ENCODE results near the gene IGSF3. TPM values are rescaled to one million over a fixed set of nuclear protein-coding genes. Genes with fewer than 3 reads are reported as not detected.
"Not testable (repeated sequence)": the region's sequence is repeated elsewhere in the genome, so short reads cannot be mapped to it uniquely, and the experiment has no call there.

Gene IGSF3
- total and polyA plus RNA-seq, 2 of the 8 experiments (the other 6 are each of a cell fraction or from before 2014, with no cell fraction given): 30.0 to 32.2 TPM

- H3K27me3 ChIP-seq (replicated peaks in 1 of 4; ENCODE audit: control insufficient read depth in 3 of 4, extremely low read depth in 1 of 4, insufficient read depth in 3 of 4, low read length in 3 of 4); H2BK15ac ChIP-seq (ENCODE audit: low read length); H2BK12ac ChIP-seq (ENCODE audit: low read depth, low read length); H3K18ac ChIP-seq (ENCODE audit: extremely low read depth, low read length); H3K9me3 ChIP-seq (ENCODE audit: insufficient read depth in 2 of 2, low read depth in 1 of 2, low read length in 1 of 2); H3K4me3 ChIP-seq (ENCODE audit: extremely low read depth in 1 of 4, insufficient read depth in 2 of 4, low read depth in 3 of 4, low read length in 4 of 4); H3K23me2 ChIP-seq (ENCODE audit: low read depth, low read length); H2AFZ ChIP-seq (ENCODE audit: low read length); H3K9ac ChIP-seq (replicated peaks in 1 of 4; ENCODE audit: extremely low read depth in 1 of 4, low read depth in 3 of 4, low read length in 3 of 4); H4K20me1 ChIP-seq (replicated peaks in 1 of 2; ENCODE audit: control insufficient read depth in 1 of 2, insufficient read depth in 2 of 2, low read length in 2 of 2); DNase-seq (ENCODE audit: low read depth in 1 of 2, low spot score in 2 of 2); H2BK20ac ChIP-seq (ENCODE audit: low read length); H3K56ac ChIP-seq (replicated peaks; ENCODE audit: insufficient read length, low read depth, low read length); H3K4ac ChIP-seq (replicated peaks; ENCODE audit: insufficient read length, low read depth, low read length); H3K4me2 ChIP-seq (ENCODE audit: insufficient read depth in 1 of 2, low read depth in 2 of 2, low read length in 2 of 2); H3K4me1 ChIP-seq (replicated peaks in 1 of 4; ENCODE audit: control insufficient read depth in 3 of 4, insufficient read depth in 4 of 4, low read length in 3 of 4); H2AK5ac ChIP-seq (ENCODE audit: low read depth, low read length); H2BK5ac ChIP-seq (ENCODE audit: low read depth, low read length); POLR2A ChIA-PET (ENCODE audit: partially characterized antibody); H3K36me3 ChIP-seq (ENCODE audit: control insufficient read depth in 2 of 4, insufficient read depth in 4 of 4, low read length in 3 of 4); H3K79me2 ChIP-seq (ENCODE audit: control insufficient read depth in 1 of 2, insufficient read depth in 2 of 2, low read length in 2 of 2); H3K14ac ChIP-seq (ENCODE audit: insufficient read length); FAIRE-seq; H4K8ac ChIP-seq (ENCODE audit: extremely low read depth, insufficient read depth, low read length); H3K79me1 ChIP-seq (ENCODE audit: low read depth, low read length); CTCF ChIA-PET (ENCODE audit: partially characterized antibody); H3K23ac ChIP-seq (ENCODE audit: insufficient read length); H4K91ac ChIP-seq (replicated peaks; ENCODE audit: insufficient read length, low read length); H3K27ac ChIP-seq (ENCODE audit: low read depth, low read length); H2BK120ac ChIP-seq (replicated peaks; ENCODE audit: low read depth, low read length); H4K5ac ChIP-seq (ENCODE audit: insufficient read length, low read depth, low read length): not testable (repeated sequence)
- whole genome bisulfite sequencing, 2 experiments (ENCODE audit: extremely low coverage in 1 of 2, insufficient coverage in 1 of 2, insufficient read length in 1 of 2, insufficient replicate concordance in 2 of 2, low coverage in 1 of 2, low lambda C conversion rate in 2 of 2, missing lambda C conversion rate in 1 of 2): 98% methylated on average over 2 of the region's 2 CpGs; no CpG with 5 or more reads in 1 of the 2 experiments
These were observed 29.9 kb downstream of the IGSF3 start for GRCh38 chr1:116637583-116637982.

GRCh38 chr1:116636584-116636983 is 30.9 kb downstream of the IGSF3 start:
- H3K9ac ChIP-seq (replicated peaks in 1 of 4; ENCODE audit: extremely low read depth in 1 of 4, low read depth in 3 of 4, low read length in 3 of 4); H3K9me3 ChIP-seq (ENCODE audit: insufficient read depth in 2 of 2, low read depth in 1 of 2, low read length in 1 of 2); H3K23ac ChIP-seq (ENCODE audit: insufficient read length); FAIRE-seq; POLR2A ChIA-PET (ENCODE audit: partially characterized antibody); H3K18ac ChIP-seq (ENCODE audit: extremely low read depth, low read length); H2BK5ac ChIP-seq (ENCODE audit: low read depth, low read length); H2AFZ ChIP-seq (ENCODE audit: low read length); H3K23me2 ChIP-seq (ENCODE audit: low read depth, low read length); CTCF ChIA-PET (ENCODE audit: partially characterized antibody); H4K20me1 ChIP-seq (replicated peaks in 1 of 2; ENCODE audit: control insufficient read depth in 1 of 2, insufficient read depth in 2 of 2, low read length in 2 of 2); H4K91ac ChIP-seq (replicated peaks; ENCODE audit: insufficient read length, low read length); H3K4ac ChIP-seq (replicated peaks; ENCODE audit: insufficient read length, low read depth, low read length); H2BK20ac ChIP-seq (ENCODE audit: low read length); H3K4me3 ChIP-seq (ENCODE audit: extremely low read depth in 1 of 4, insufficient read depth in 2 of 4, low read depth in 3 of 4, low read length in 4 of 4); H3K56ac ChIP-seq (replicated peaks; ENCODE audit: insufficient read length, low read depth, low read length); DNase-seq (ENCODE audit: low read depth in 1 of 2, low spot score in 2 of 2); H3K27ac ChIP-seq (ENCODE audit: low read depth, low read length); H3K4me1 ChIP-seq (replicated peaks in 1 of 4; ENCODE audit: control insufficient read depth in 3 of 4, insufficient read depth in 4 of 4, low read length in 3 of 4); H3K36me3 ChIP-seq (ENCODE audit: control insufficient read depth in 2 of 4, insufficient read depth in 4 of 4, low read length in 3 of 4); H3K14ac ChIP-seq (ENCODE audit: insufficient read length); H2BK15ac ChIP-seq (ENCODE audit: low read length); H4K8ac ChIP-seq (ENCODE audit: extremely low read depth, insufficient read depth, low read length); H3K4me2 ChIP-seq (ENCODE audit: insufficient read depth in 1 of 2, low read depth in 2 of 2, low read length in 2 of 2); H2BK12ac ChIP-seq (ENCODE audit: low read depth, low read length); H2AK5ac ChIP-seq (ENCODE audit: low read depth, low read length); H2BK120ac ChIP-seq (replicated peaks; ENCODE audit: low read depth, low read length); H3K79me1 ChIP-seq (ENCODE audit: low read depth, low read length); H4K5ac ChIP-seq (ENCODE audit: insufficient read length, low read depth, low read length); H3K79me2 ChIP-seq (ENCODE audit: control insufficient read depth in 1 of 2, insufficient read depth in 2 of 2, low read length in 2 of 2); H3K27me3 ChIP-seq (replicated peaks in 1 of 4; ENCODE audit: control insufficient read depth in 3 of 4, extremely low read depth in 1 of 4, insufficient read depth in 3 of 4, low read length in 3 of 4): not testable (repeated sequence)
- WGBS, 2 experiments (ENCODE audit: extremely low coverage in 1 of 2, insufficient coverage in 1 of 2, insufficient read length in 1 of 2, insufficient replicate concordance in 2 of 2, low coverage in 1 of 2, low lambda C conversion rate in 2 of 2, missing lambda C conversion rate in 1 of 2): 82% methylated on average over 1 of the region's 6 CpGs; no CpG with 5 or more reads in 1 of the 2 experiments

Data from H1 (cell line).